NCI-H2196 treated with DMSO at 0.1 percent for 48 hours (cell line): ENCODE results near the gene CA12.
"Not testable (repeated sequence)": the region's sequence is repeated elsewhere in the genome, so short reads cannot be mapped to it uniquely, and the experiment has no call there.

Experiments used
- DNase-seq: peaks from one replicate; lab custom pipeline; 2025; ENCODE audit not compliant: unreplicated experiment; lab: John Stamatoyannopoulos, UW

CA12 gene

GRCh38 chr15:63360170-63360569, 21.5 kb downstream of the CA12 start:
- DNase-seq, result no peak

- DNase-seq, result no peak
Measured at GRCh38 chr15:63358241-63359029, 23.2 kb downstream of the CA12 start.

- no peak for DNase-seq
Measured at GRCh38 chr15:63357731-63358130, 23.9 kb downstream of the CA12 start.

GRCh38 chr15:63357061-63357460, 24.6 kb downstream of the CA12 start:
- DNase-seq, result no peak

GRCh38 chr15:63354821-63355650, 26.6 kb downstream of the CA12 start:
- no peak for DNase-seq

- DNase-seq, result no peak
Measured at GRCh38 chr15:63353887-63354286, 27.8 kb downstream of the CA12 start.

- DNase-seq, result no peak
Measured at GRCh38 chr15:63353261-63353660, 28.4 kb downstream of the CA12 start.

GRCh38 chr15:63352808-63353207, 28.8 kb downstream of the CA12 start:
- DNase-seq, result no peak

- DNase-seq, result no peak
Measured at GRCh38 chr15:63351170-63351569, 30.5 kb downstream of the CA12 start.

GRCh38 chr15:63350178-63350621, 31.4 kb downstream of the CA12 start:
- DNase-seq, result no peak

GRCh38 chr15:63349621-63350020, 32.0 kb downstream of the CA12 start:
- DNase-seq, result no peak

- no peak for DNase-seq
Measured at GRCh38 chr15:63349156-63349555, 32.5 kb downstream of the CA12 start.

GRCh38 chr15:63348392-63348791, 33.3 kb downstream of the CA12 start:
- peak; percentile 43 for DNase-seq

GRCh38 chr15:63347074-63347857, 34.4 kb downstream of the CA12 start:
- no peak for DNase-seq

GRCh38 chr15:63345391-63345752, 36.3 kb downstream of the CA12 start:
- no peak for DNase-seq

- no peak for DNase-seq
Measured at GRCh38 chr15:63344731-63345390, 36.8 kb downstream of the CA12 start.

- not testable (repeated sequence) for DNase-seq
Measured at GRCh38 chr15:63342996-63343562, 38.6 kb downstream of the CA12 start.

- DNase-seq, result no peak
Measured at GRCh38 chr15:63341898-63342297, 39.7 kb downstream of the CA12 start.

GRCh38 chr15:63340878-63341277, 40.8 kb downstream of the CA12 start:
- no peak for DNase-seq

GRCh38 chr15:63340353-63340752, 41.3 kb downstream of the CA12 start:
- DNase-seq, result no peak

GRCh38 chr15:63339836-63340235, 41.8 kb downstream of the CA12 start:
- no peak for DNase-seq
